GM18861 (cell line): Measurements from ENCODE around the gene CLEC2A.
"Not testable (repeated sequence)": the region's sequence is repeated elsewhere in the genome, so short reads cannot be mapped to it uniquely, and the experiment has no call there.

ENCODE experiments used
- ATAC-seq: cut with Tn5 transposase; IDR thresholded peaks from one replicate; pipeline ENCODE4 v1.9.1; 2021; ENCODE audit not compliant: unreplicated experiment

Gene CLEC2A

GRCh38 chr12:9883175-9883574 lies 49.0 kb downstream of the CLEC2A start:
- ATAC-seq, result no peak

GRCh38 chr12:9881988-9882387 lies 50.2 kb downstream of the CLEC2A start:
- no peak for ATAC-seq

- ATAC-seq, result no peak
Measured at GRCh38 chr12:9881246-9881645, 50.9 kb downstream of the CLEC2A start, which contains the start of gene KLRF2. Gene KLRF2, plus strand, starts transcription at chr12:9881489. Its CDS starts 107 bp downstream, at chr12:9881596.

GRCh38 chr12:9880532-9881078 lies 51.6 kb downstream of the CLEC2A start:
- no peak for ATAC-seq

GRCh38 chr12:9876120-9876519 lies 56.0 kb downstream of the CLEC2A start:
- ATAC-seq, result not testable (repeated sequence)

- ATAC-seq, result no peak
Measured at GRCh38 chr12:9872742-9873141, 59.4 kb downstream of the CLEC2A start.

- ATAC-seq, result no peak
Measured at GRCh38 chr12:9872162-9872561, 60.0 kb downstream of the CLEC2A start.

GRCh38 chr12:9870286-9870866 lies 61.8 kb downstream of the CLEC2A start:
- no peak for ATAC-seq

GRCh38 chr12:9869307-9870161 lies 62.6 kb downstream of the CLEC2A start, which contains the start of gene CLEC2B:
Gene CLEC2B, minus strand, starts transcription at chr12:9869354.
- no peak for ATAC-seq

GRCh38 chr12:9868951-9869306 lies 63.2 kb downstream of the CLEC2A start:
- ATAC-seq, result no peak

GRCh38 chr12:9868311-9868801 lies 63.8 kb downstream of the CLEC2A start:
- no peak for ATAC-seq

- no peak for ATAC-seq
Measured at GRCh38 chr12:9867531-9867930, 64.6 kb downstream of the CLEC2A start.

- no peak for ATAC-seq
Measured at GRCh38 chr12:9866860-9867269, 65.3 kb downstream of the CLEC2A start.

GRCh38 chr12:9864913-9865675 lies 67.1 kb downstream of the CLEC2A start:
- ATAC-seq, result no peak
